Measurements from ENCODE around the gene SNX7.

The SNX7 gene

GRCh38 chr1:98669355-98670296 is 8.1 kb downstream of the SNX7 start:
- no peak overlapping the region for H3K27ac ChIP-seq (ENCODE audit: low read depth, low read length)
- H3K27me3 ChIP-seq (ENCODE audit: insufficient read depth, low read length), result no peaks in the 10 kb centered on the region
- H3K4me3 ChIP-seq (ENCODE audit: low read length), result no peak overlapping the region
- H3K4me1 ChIP-seq (ENCODE audit: insufficient read depth, low read length), result no peaks in the 10 kb centered on the region; the same call in 1 of the 2 replicates
- no peaks in the 10 kb centered on the region for H3K9me3 ChIP-seq (ENCODE audit: insufficient read depth, low read depth, low read length)
- no peaks in the 10 kb centered on the region for H3K36me3 ChIP-seq (ENCODE audit: insufficient read depth, low read length)
- 96% methylated on average over 1 of the region's 2 CpGs for WGBS
- H3K9ac ChIP-seq (ENCODE audit: low read depth, low read length), result no peak overlapping the region

- Histone ChIP-seq H3K4me3 (ENCODE audit: low read length) (no peak overlapping the region), H3K27ac (ENCODE audit: low read depth, low read length) (no peak overlapping the region), H3K27me3 (ENCODE audit: insufficient read depth, low read length) (no peaks in the 10 kb centered on the region), H3K36me3 (ENCODE audit: insufficient read depth, low read length) (no peaks in the 10 kb centered on the region), H3K4me1 (ENCODE audit: insufficient read depth, low read length) (peaks cover 9% of the 10 kb centered on the region), H3K9ac (ENCODE audit: low read depth, low read length) (no peak overlapping the region), H3K9me3 (ENCODE audit: insufficient read depth, low read depth, low read length) (no peaks in the 10 kb centered on the region)
- 98% methylated on average over 2 of the region's 2 CpGs for WGBS
Observed at GRCh38 chr1:98672189-98672588, 10.7 kb downstream of the SNX7 start.

- no peaks in the 10 kb centered on the region for H3K9me3 ChIP-seq (ENCODE audit: insufficient read depth, low read depth, low read length)
- peaks cover 9% of the 10 kb centered on the region for H3K4me1 ChIP-seq (ENCODE audit: insufficient read depth, low read length)
- WGBS, result 98% methylated on average over 4 of the region's 5 CpGs
Observed at GRCh38 chr1:98674075-98674781, 12.7 kb downstream of the SNX7 start.

GRCh38 chr1:98675282-98675681 is 13.8 kb downstream of the SNX7 start:
- 93% methylated on average over 5 of the region's 5 CpGs for WGBS
- no peak overlapping the region for H3K27ac ChIP-seq (ENCODE audit: low read depth, low read length)

More at GRCh38 chr1:98674075-98674781, 12.7 kb downstream of the SNX7 start:
- Histone ChIP-seq H3K27me3 (ENCODE audit: insufficient read depth, low read length) (no peaks in the 10 kb centered on the region), H3K4me3 (ENCODE audit: low read length) (no peak overlapping the region), H3K9ac (ENCODE audit: low read depth, low read length) (no peak overlapping the region), H3K36me3 (ENCODE audit: insufficient read depth, low read length) (no peaks in the 10 kb centered on the region), H3K27ac (ENCODE audit: low read depth, low read length) (no peak overlapping the region)

GRCh38 chr1:98677288-98677687 is 15.8 kb downstream of the SNX7 start:
- Histone ChIP-seq H3K27ac (ENCODE audit: low read depth, low read length) (no peak overlapping the region), H3K4me1 (ENCODE audit: insufficient read depth, low read length) (peaks cover 9% of the 10 kb centered on the region; the same call in 1 of the 2 replicates), H3K9ac (ENCODE audit: low read depth, low read length) (no peak overlapping the region), H3K9me3 (ENCODE audit: insufficient read depth, low read depth, low read length) (no peaks in the 10 kb centered on the region), H3K27me3 (ENCODE audit: insufficient read depth, low read length) (no peaks in the 10 kb centered on the region), H3K36me3 (ENCODE audit: insufficient read depth, low read length) (no peaks in the 10 kb centered on the region), H3K4me3 (ENCODE audit: low read length) (no peak overlapping the region)
- WGBS, result 93% methylated on average over 4 of the region's 4 CpGs

More at GRCh38 chr1:98675282-98675681, 13.8 kb downstream of the SNX7 start:
- Histone ChIP-seq H3K27me3 (ENCODE audit: insufficient read depth, low read length) (no peaks in the 10 kb centered on the region), H3K4me3 (ENCODE audit: low read length) (no peak overlapping the region), H3K4me1 (ENCODE audit: insufficient read depth, low read length) (peaks cover 9% of the 10 kb centered on the region), H3K9ac (ENCODE audit: low read depth, low read length) (no peak overlapping the region), H3K36me3 (ENCODE audit: insufficient read depth, low read length) (no peaks in the 10 kb centered on the region), H3K9me3 (ENCODE audit: insufficient read depth, low read depth, low read length) (no peaks in the 10 kb centered on the region)

GRCh38 chr1:98681812-98682211 is 20.3 kb downstream of the SNX7 start:
- H3K9ac ChIP-seq (ENCODE audit: low read depth, low read length), result no peak overlapping the region
- H3K9me3 ChIP-seq (ENCODE audit: insufficient read depth, low read depth, low read length), result no peaks in the 10 kb centered on the region
- no peak overlapping the region for H3K27ac ChIP-seq (ENCODE audit: low read depth, low read length)
- 92% methylated on average over 3 of the region's 3 CpGs for WGBS
- no peaks in the 10 kb centered on the region for H3K27me3 ChIP-seq (ENCODE audit: insufficient read depth, low read length)
- peaks cover 5% of the 10 kb centered on the region; the same call in 1 of the 2 replicates for H3K36me3 ChIP-seq (ENCODE audit: insufficient read depth, low read length)
- H3K4me1 ChIP-seq (ENCODE audit: insufficient read depth, low read length), result 0 out of 2 replicates have a peak, but pooled peaks cover under 1% of the 10 kb centered on the region
- H3K4me3 ChIP-seq (ENCODE audit: low read length), result no peak overlapping the region

GRCh38 chr1:98688110-98688739 is 26.7 kb downstream of the SNX7 start:
- Histone ChIP-seq H3K4me1 (ENCODE audit: insufficient read depth, low read length) (no peaks in the 10 kb centered on the region), H3K9ac (ENCODE audit: low read depth, low read length) (no peak overlapping the region), H3K27me3 (ENCODE audit: insufficient read depth, low read length) (no peaks in the 10 kb centered on the region), H3K4me3 (ENCODE audit: low read length) (no peak overlapping the region), H3K27ac (ENCODE audit: low read depth, low read length) (no peak overlapping the region), H3K9me3 (ENCODE audit: insufficient read depth, low read depth, low read length) (no peaks in the 10 kb centered on the region), H3K36me3 (ENCODE audit: insufficient read depth, low read length) (peaks cover 9% of the 10 kb centered on the region; the same call in 1 of the 2 replicates)
- WGBS, result 100% methylated on average over 2 of the region's 2 CpGs

- Histone ChIP-seq H3K27me3 (ENCODE audit: insufficient read depth, low read length) (no peaks in the 10 kb centered on the region), H3K27ac (ENCODE audit: low read depth, low read length) (no peak overlapping the region), H3K4me3 (ENCODE audit: low read length) (no peak overlapping the region), H3K36me3 (ENCODE audit: insufficient read depth, low read length) (peaks cover 5% of the 10 kb centered on the region; the same call in 1 of the 2 replicates), H3K9ac (ENCODE audit: low read depth, low read length) (no peak overlapping the region), H3K9me3 (ENCODE audit: insufficient read depth, low read depth, low read length) (no peaks in the 10 kb centered on the region), H3K4me1 (ENCODE audit: insufficient read depth, low read length) (no peaks in the 10 kb centered on the region)
Observed at GRCh38 chr1:98690576-98690975, 29.1 kb downstream of the SNX7 start.

GRCh38 chr1:98692482-98692881 is 31.0 kb downstream of the SNX7 start:
- no peaks in the 10 kb centered on the region for H3K4me1 ChIP-seq (ENCODE audit: insufficient read depth, low read length)
- no peaks in the 10 kb centered on the region for H3K27me3 ChIP-seq (ENCODE audit: insufficient read depth, low read length)
- H3K4me3 ChIP-seq (ENCODE audit: low read length), result no peak overlapping the region
- H3K9me3 ChIP-seq (ENCODE audit: insufficient read depth, low read depth, low read length), result no peaks in the 10 kb centered on the region
- 0 out of 2 replicates have a peak, but pooled peaks cover 5% of the 10 kb centered on the region for H3K36me3 ChIP-seq (ENCODE audit: insufficient read depth, low read length)
- no peak overlapping the region for H3K9ac ChIP-seq (ENCODE audit: low read depth, low read length)
- H3K27ac ChIP-seq (ENCODE audit: low read depth, low read length), result no peak overlapping the region
- WGBS, result 100% methylated on average over 1 of the region's 2 CpGs

GRCh38 chr1:98693385-98693784 is 31.9 kb downstream of the SNX7 start:
- WGBS, result 100% methylated on average over 2 of the region's 2 CpGs
- no peaks in the 10 kb centered on the region for H3K27me3 ChIP-seq (ENCODE audit: insufficient read depth, low read length)
- H3K36me3 ChIP-seq (ENCODE audit: insufficient read depth, low read length), result 0 out of 2 replicates have a peak, but pooled peaks cover 5% of the 10 kb centered on the region
- H3K4me3 ChIP-seq (ENCODE audit: low read length), result no peak overlapping the region
- H3K9me3 ChIP-seq (ENCODE audit: insufficient read depth, low read depth, low read length), result no peaks in the 10 kb centered on the region
- no peak overlapping the region for H3K9ac ChIP-seq (ENCODE audit: low read depth, low read length)
- H3K27ac ChIP-seq (ENCODE audit: low read depth, low read length), result no peak overlapping the region
- no peaks in the 10 kb centered on the region for H3K4me1 ChIP-seq (ENCODE audit: insufficient read depth, low read length)

GRCh38 chr1:98696077-98696476 is 34.6 kb downstream of the SNX7 start:
- WGBS, result 100% methylated on average over 1 of the region's 4 CpGs
- no peaks in the 10 kb centered on the region for H3K27me3 ChIP-seq (ENCODE audit: insufficient read depth, low read length)
- no peak overlapping the region for H3K9ac ChIP-seq (ENCODE audit: low read depth, low read length)
- H3K27ac ChIP-seq (ENCODE audit: low read depth, low read length), result no peak overlapping the region
- no peaks in the 10 kb centered on the region for H3K4me1 ChIP-seq (ENCODE audit: insufficient read depth, low read length)
- H3K4me3 ChIP-seq (ENCODE audit: low read length), result no peak overlapping the region
- H3K9me3 ChIP-seq (ENCODE audit: insufficient read depth, low read depth, low read length), result no peaks in the 10 kb centered on the region
- 0 out of 2 replicates have a peak, but pooled peaks cover 5% of the 10 kb centered on the region for H3K36me3 ChIP-seq (ENCODE audit: insufficient read depth, low read length)
